DND-41 (cell line): ENCODE measurements around the gene SLC10A7.

Source experiments
- ATAC-seq: fragments of 200-7000 bp; cut with Tn5 transposase; 3 replicates; pipeline ENCODE4 v1.9.1; 2021; ENCODE audit warnings: low read depth; ENCODE audit not compliant: insufficient read depth
- DNase-seq: peaks from one replicate; pipeline ENCODE4 v3.0.0-alpha.2; 2020
- H2AFZ ChIP-seq: 2 replicates; pipeline ENCODE4 v1.6.0; 2012; ENCODE audit warnings: low read depth, low read length
- H3K27ac ChIP-seq: 2 replicates; pipeline ENCODE4 v1.5.1; 2012; ENCODE audit warnings: low read length, inconsistent platforms
- H3K27me3 ChIP-seq: fragments of 200-600 bp; sonication (generic); 2 replicates; pipeline ENCODE4 v1.6.0; 2012; ENCODE audit warnings: low read length, mild to moderate bottlenecking, inconsistent platforms; ENCODE audit not compliant: insufficient read depth, poor library complexity
- H3K36me3 ChIP-seq: 2 replicates; pipeline ENCODE4 v1.5.1; 2012; ENCODE audit warnings: low read length, inconsistent platforms; ENCODE audit not compliant: insufficient read depth
- H3K4me1 ChIP-seq: 2 replicates; pipeline ENCODE4 v1.5.1; 2012; ENCODE audit warnings: mild to moderate bottlenecking, low read length; ENCODE audit not compliant: insufficient read depth
- H3K4me2 ChIP-seq: 2 replicates; pipeline ENCODE4 v1.6.0; 2012; ENCODE audit warnings: mild to moderate bottlenecking, moderate library complexity, low read length, inconsistent platforms; ENCODE audit not compliant: insufficient read depth
- H3K4me3 ChIP-seq, 2 experiments: fragments of 200-600 bp in 1 of 2; shearing (Covaris generic) in 1 of 2; 2 replicates each; pipeline ENCODE4 v1.5.1; 2012 to 2016; ENCODE audit warnings: inconsistent platforms in 2 of 2, low read length in 2 of 2, mild to moderate bottlenecking in 2 of 2, low read depth in 1 of 2, moderate library complexity in 1 of 2
- H3K79me2 ChIP-seq: 2 replicates; pipeline ENCODE4 v1.6.0; 2012; ENCODE audit warnings: low read length, inconsistent platforms; ENCODE audit not compliant: insufficient read depth
- H3K9ac ChIP-seq: 2 replicates; pipeline ENCODE4 v1.6.0; 2012; ENCODE audit warnings: low read depth, mild to moderate bottlenecking, inconsistent platforms, low read length, moderate library complexity
- H3K9me3 ChIP-seq: 2 replicates; pipeline ENCODE4 v1.5.1; 2012; ENCODE audit warnings: low read length, moderate library complexity, mild to moderate bottlenecking, inconsistent platforms; ENCODE audit not compliant: insufficient read depth, severe bottlenecking
- H4K20me1 ChIP-seq: 2 replicates; pipeline ENCODE4 v1.6.0; 2012; ENCODE audit warnings: low read length; ENCODE audit not compliant: insufficient read depth
- EZH2 ChIP-seq: IDR thresholded peaks from 3 replicates; pipeline ENCODE4 v1.6.1; 2012; ENCODE audit warnings: borderline replicate concordance, low read depth, mild to moderate bottlenecking, moderate library complexity, low read length, inconsistent platforms; ENCODE audit not compliant: severe bottlenecking
- TF ChIP-seq, protein P1 (sequence below): IDR thresholded peaks from 2 replicates; pipeline ENCODE4 v1.5.1; 2012; ENCODE audit warnings: borderline replicate concordance, low read length, moderate library complexity, mild to moderate bottlenecking; ENCODE audit not compliant: poor library complexity, severe bottlenecking; ENCODE audit errors: extremely low read depth

SLC10A7 gene

DNA sequence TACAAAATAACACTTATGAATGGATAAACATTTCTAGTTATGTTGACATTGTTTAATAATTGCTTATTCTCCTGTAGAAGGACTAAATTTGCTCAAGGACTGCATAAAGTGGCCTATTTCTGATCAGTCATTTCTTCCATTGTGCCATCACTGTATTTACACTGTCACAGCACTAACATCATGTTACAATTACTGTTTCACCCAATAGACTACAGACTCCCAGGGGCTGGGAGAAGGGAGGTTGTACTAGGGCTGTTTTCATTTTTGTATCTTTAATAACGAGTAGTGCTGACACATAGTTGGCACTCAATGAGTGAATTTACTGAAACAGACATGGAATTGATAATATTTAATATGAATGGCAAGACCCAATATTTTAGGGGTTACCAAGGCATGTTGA, 139.5 kb downstream of the SLC10A7 start:
- TF ChIP-seq, protein P1, sequence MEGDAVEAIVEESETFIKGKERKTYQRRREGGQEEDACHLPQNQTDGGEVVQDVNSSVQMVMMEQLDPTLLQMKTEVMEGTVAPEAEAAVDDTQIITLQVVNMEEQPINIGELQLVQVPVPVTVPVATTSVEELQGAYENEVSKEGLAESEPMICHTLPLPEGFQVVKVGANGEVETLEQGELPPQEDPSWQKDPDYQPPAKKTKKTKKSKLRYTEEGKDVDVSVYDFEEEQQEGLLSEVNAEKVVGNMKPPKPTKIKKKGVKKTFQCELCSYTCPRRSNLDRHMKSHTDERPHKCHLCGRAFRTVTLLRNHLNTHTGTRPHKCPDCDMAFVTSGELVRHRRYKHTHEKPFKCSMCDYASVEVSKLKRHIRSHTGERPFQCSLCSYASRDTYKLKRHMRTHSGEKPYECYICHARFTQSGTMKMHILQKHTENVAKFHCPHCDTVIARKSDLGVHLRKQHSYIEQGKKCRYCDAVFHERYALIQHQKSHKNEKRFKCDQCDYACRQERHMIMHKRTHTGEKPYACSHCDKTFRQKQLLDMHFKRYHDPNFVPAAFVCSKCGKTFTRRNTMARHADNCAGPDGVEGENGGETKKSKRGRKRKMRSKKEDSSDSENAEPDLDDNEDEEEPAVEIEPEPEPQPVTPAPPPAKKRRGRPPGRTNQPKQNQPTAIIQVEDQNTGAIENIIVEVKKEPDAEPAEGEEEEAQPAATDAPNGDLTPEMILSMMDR = no peak
- no peak for TF ChIP-seq EZH2
- Histone ChIP-seq H3K27ac (no peak overlapping the region), H3K4me3 (no peak overlapping the region), H3K9ac (no peak overlapping the region), H3K9me3 (no peaks in the 10 kb centered on the region), H4K20me1 (no peaks in the 10 kb centered on the region; the same call in 1 of the 2 replicates), H3K4me1 (no peaks in the 10 kb centered on the region), H3K79me2 (no peaks in the 10 kb centered on the region), H3K27me3 (no peaks in the 10 kb centered on the region), H3K4me2 (no peak overlapping the region), H2AFZ (no peak overlapping the region), H3K36me3 (no peaks in the 10 kb centered on the region)
- ATAC-seq = no peak
- no peak for DNase-seq

DNA sequence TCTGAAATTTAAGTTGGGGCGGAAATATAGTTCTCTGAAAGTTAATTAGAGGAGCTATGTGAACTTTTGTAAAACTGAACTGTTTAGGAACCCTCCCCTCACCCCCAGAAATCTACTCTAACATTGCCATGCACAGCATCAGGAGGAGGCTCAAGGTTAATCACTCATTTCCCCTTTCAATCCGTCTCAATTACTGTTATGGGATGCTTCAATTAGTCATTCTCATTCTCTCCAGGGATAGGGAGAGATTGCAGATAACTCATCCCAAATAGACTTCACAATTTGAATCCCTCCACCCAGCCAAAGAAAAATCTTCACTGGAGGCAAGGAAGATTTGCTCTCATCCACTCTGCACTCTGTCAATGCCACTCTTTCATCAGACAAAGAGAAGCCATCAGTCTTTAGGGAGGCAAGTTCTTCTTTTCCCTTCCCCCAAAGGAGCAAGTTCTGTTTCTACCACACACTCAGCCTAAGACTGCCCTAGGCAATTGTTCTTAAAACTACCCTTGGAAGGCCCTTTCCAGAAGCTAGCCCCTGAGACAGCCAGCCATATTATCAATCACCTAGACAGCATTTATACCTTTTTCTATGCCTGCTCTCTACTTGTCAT, 140.4 kb downstream of the SLC10A7 start:
- Histone ChIP-seq H3K9me3 (no peaks in the 10 kb centered on the region), H3K4me1 (no peaks in the 10 kb centered on the region), H3K79me2 (no peaks in the 10 kb centered on the region), H3K27me3 (no peaks in the 10 kb centered on the region), H3K9ac (no peak overlapping the region), H3K4me3 (no peak overlapping the region), H4K20me1 (no peaks in the 10 kb centered on the region; the same call in 1 of the 2 replicates), H3K36me3 (no peaks in the 10 kb centered on the region), H3K4me2 (no peak overlapping the region), H2AFZ (no peak overlapping the region), H3K27ac (no peak overlapping the region)
- DNase-seq (no peak), ATAC-seq (no peak)
- no peak for TF ChIP-seq EZH2

DNA sequence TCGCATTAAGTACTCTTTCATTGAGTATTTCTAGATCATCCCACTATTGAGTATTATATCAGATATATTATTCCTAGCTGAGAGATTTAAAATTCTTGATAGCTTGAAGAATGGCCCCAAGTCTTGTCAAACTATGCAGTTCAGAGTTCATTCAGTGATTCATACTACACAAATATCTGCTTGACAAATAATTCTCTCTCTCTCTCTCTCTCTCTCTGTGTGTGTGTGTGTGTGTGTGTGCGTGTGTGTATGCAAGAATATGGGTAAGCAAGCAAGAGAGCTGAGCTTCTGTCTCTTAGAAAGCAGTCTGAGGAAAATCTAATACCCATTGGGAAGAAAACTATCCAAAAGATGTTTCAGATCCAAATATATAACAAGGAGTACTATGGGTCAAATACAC, 142.0 kb downstream of the SLC10A7 start:
- Histone ChIP-seq H3K36me3 (no peaks in the 10 kb centered on the region), H2AFZ (no peak overlapping the region), H3K9me3 (no peaks in the 10 kb centered on the region), H3K27ac (no peak overlapping the region), H3K79me2 (no peaks in the 10 kb centered on the region), H3K4me2 (no peak overlapping the region), H3K27me3 (no peaks in the 10 kb centered on the region), H3K9ac (no peak overlapping the region), H3K4me1 (no peaks in the 10 kb centered on the region), H4K20me1 (no peaks in the 10 kb centered on the region; the same call in 1 of the 2 replicates), H3K4me3 (no peak overlapping the region)
- TF ChIP-seq EZH2 = no peak
- ATAC-seq (no peak), DNase-seq (no peak)

DNA sequence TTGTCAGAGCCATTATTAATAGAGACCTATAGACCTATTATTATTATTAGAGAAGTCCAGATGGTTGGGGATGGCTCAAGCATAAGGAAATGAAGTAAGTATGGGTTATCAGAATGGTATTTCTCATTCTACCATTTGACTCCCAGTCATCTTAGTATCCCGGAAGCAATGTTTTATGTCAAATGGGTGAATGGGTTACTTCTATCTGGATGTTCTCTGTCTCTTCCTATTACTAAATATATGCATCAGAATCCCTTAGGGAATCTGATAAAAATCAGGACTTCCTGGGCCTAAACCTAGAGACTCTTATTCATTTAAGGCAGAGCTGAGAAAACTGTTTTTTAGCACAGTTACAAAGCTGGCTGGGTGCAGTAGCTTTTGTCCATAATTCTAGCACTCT, 149.9 kb downstream of the SLC10A7 start:
- Histone ChIP-seq H3K4me2 (no peak overlapping the region), H3K79me2 (no peaks in the 10 kb centered on the region), H3K27me3 (no peaks in the 10 kb centered on the region), H3K9me3 (no peaks in the 10 kb centered on the region), H3K4me1 (no peaks in the 10 kb centered on the region), H4K20me1 (no peaks in the 10 kb centered on the region; the same call in 1 of the 2 replicates), H3K27ac (no peak overlapping the region), H3K9ac (no peak overlapping the region), H3K4me3 (no peak overlapping the region), H2AFZ (no peak overlapping the region), H3K36me3 (no peaks in the 10 kb centered on the region)
- no peak for DNase-seq
- ATAC-seq = no peak
- TF ChIP-seq EZH2 = no peak
- TF ChIP-seq, protein P1 = no peak
